OCI-LY1 (cell line): ENCODE data around the gene DMRT2.

Source experiments
- H2AFZ ChIP-seq: fragments of 200-600 bp; sonication (generic), shearing (Covaris generic); 2 replicates; pipeline ENCODE4 v1.6.0; 2014; ENCODE audit warnings: antibody characterized with exemption, mild to moderate bottlenecking, low read length
- H3F3A ChIP-seq: fragments of 200-600 bp; sonication (generic), shearing (Covaris generic); 2 replicates; pipeline ENCODE4 v1.6.0; 2014; ENCODE audit warnings: mild to moderate bottlenecking, antibody characterized with exemption, low read length, moderate library complexity; ENCODE audit not compliant: insufficient read depth
- H3K27ac ChIP-seq: fragments of 200-600 bp; sonication (generic); 2 replicates; pipeline ENCODE4 v1.5.1; 2014; ENCODE audit warnings: low read length, mixed run types, mild to moderate bottlenecking, low read depth; ENCODE audit not compliant: poor library complexity, severe bottlenecking
- H3K27me3 ChIP-seq: fragments of 200-600 bp; sonication (generic); 2 replicates; pipeline ENCODE4 v1.6.0; 2014; ENCODE audit warnings: antibody characterized with exemption, mild to moderate bottlenecking, low read length, moderate library complexity; ENCODE audit not compliant: insufficient read depth
- H3K36me3 ChIP-seq: fragments of 200-600 bp; sonication (generic); 2 replicates; pipeline ENCODE4 v1.6.1; 2014; ENCODE audit warnings: mild to moderate bottlenecking, antibody characterized with exemption, low read length, moderate library complexity, mixed read lengths; ENCODE audit not compliant: insufficient read depth
- H3K4me1 ChIP-seq: fragments of 200-600 bp; sonication (generic); 2 replicates; pipeline ENCODE4 v1.5.1; 2014; ENCODE audit warnings: mild to moderate bottlenecking, low read length, moderate library complexity; ENCODE audit not compliant: insufficient read depth, severe bottlenecking
- H3K4me2 ChIP-seq: fragments of 200-600 bp; sonication (generic), shearing (Covaris generic); 2 replicates; pipeline ENCODE4 v1.6.1; 2014; ENCODE audit warnings: low read length
- H3K4me3 ChIP-seq: fragments of 200-600 bp; sonication (generic); 2 replicates; pipeline ENCODE4 v1.5.1; 2014; ENCODE audit warnings: low read length, low read depth, mild to moderate bottlenecking, mixed read lengths; ENCODE audit not compliant: poor library complexity, severe bottlenecking
- H3K79me2 ChIP-seq: fragments of 200-600 bp; shearing (Covaris generic); 2 replicates; pipeline ENCODE4 v1.6.1; 2016; ENCODE audit warnings: mixed run types, low read length, mixed read lengths; ENCODE audit not compliant: insufficient read depth
- H3K9ac ChIP-seq: fragments of 200-600 bp; sonication (generic), shearing (Covaris generic); 2 replicates; pipeline ENCODE4 v1.6.1; 2014; ENCODE audit warnings: mild to moderate bottlenecking, low read length, mixed read lengths
- H3K9me2 ChIP-seq: fragments of 200-600 bp; sonication (generic), shearing (Covaris generic); 2 replicates; pipeline ENCODE4 v1.6.1; 2014; ENCODE audit warnings: low read depth, mild to moderate bottlenecking, low read length, mixed read lengths
- H3K9me3 ChIP-seq: fragments of 200-600 bp; shearing (Covaris generic); 2 replicates; pipeline ENCODE4 v1.6.1; 2014; ENCODE audit warnings: low read length, mixed read lengths
- H4K20me1 ChIP-seq: fragments of 200-600 bp; sonication (generic), shearing (Covaris generic); 2 replicates; pipeline ENCODE4 v1.6.0; 2016; ENCODE audit warnings: mild to moderate bottlenecking, low read length; ENCODE audit not compliant: insufficient read depth
- CTCF ChIP-seq: fragments of 200-600 bp; sonication (generic), shearing (Covaris generic); IDR thresholded peaks from 2 replicates; pipeline ENCODE4 v1.5.1; 2017; ENCODE audit warnings: mild to moderate bottlenecking, antibody characterized with exemption, low read length, moderate library complexity, mixed read lengths
- EZH2 ChIP-seq: fragments of 200-600 bp; sonication (generic), shearing (Covaris generic); IDR thresholded peaks from 2 replicates; pipeline ENCODE4 v1.8.0; 2017; ENCODE audit warnings: borderline replicate concordance, mixed run types, mild to moderate bottlenecking, antibody characterized with exemption, low read length, moderate library complexity, mixed read lengths

Gene DMRT2

GRCh38 chr9:1009101-1009707 lies 41.0 kb upstream of the DMRT2 start:
- 0 out of 2 replicates have a peak overlapping the region, but pooled peaks have one; percentile 22 for H3K4me2 ChIP-seq

GRCh38 chr9:1013021-1013420 lies 37.1 kb upstream of the DMRT2 start:
- Histone ChIP-seq H3K27me3 (no peaks in the 10 kb centered on the region), H3K27ac (no peak overlapping the region), H2AFZ (no peak overlapping the region), H4K20me1 (no peaks in the 10 kb centered on the region), H3F3A (no peaks in the 10 kb centered on the region), H3K4me3 (no peak overlapping the region), H3K9me3 (no peaks in the 10 kb centered on the region), H3K9me2 (no peaks in the 10 kb centered on the region), H3K36me3 (no peaks in the 10 kb centered on the region; the same call in 1 of the 2 replicates), H3K79me2 (no peaks in the 10 kb centered on the region), H3K4me1 (peaks cover 14% of the 10 kb centered on the region), H3K4me2 (no peak overlapping the region), H3K9ac (no peak overlapping the region)
- no peak for TF ChIP-seq CTCF
- no peak for TF ChIP-seq EZH2

More at GRCh38 chr9:1009101-1009707, 41.0 kb upstream of the DMRT2 start:
- H3K36me3 ChIP-seq: no peaks in the 10 kb centered on the region; the same call in 1 of the 2 replicates
- no peak overlapping the region for H2AFZ ChIP-seq
- H4K20me1 ChIP-seq: no peaks in the 10 kb centered on the region
- peak; percentile 81 for TF ChIP-seq CTCF
- TF ChIP-seq EZH2: no peak
- H3K4me1 ChIP-seq: peaks cover 30% of the 10 kb centered on the region
- H3K9me2 ChIP-seq: no peaks in the 10 kb centered on the region
- no peaks in the 10 kb centered on the region for H3K79me2 ChIP-seq
- no peak overlapping the region for H3K27ac ChIP-seq
- no peaks in the 10 kb centered on the region for H3K27me3 ChIP-seq
- no peaks in the 10 kb centered on the region for H3K9me3 ChIP-seq
- H3K9ac ChIP-seq: no peak overlapping the region
- H3K4me3 ChIP-seq: no peak overlapping the region
- no peaks in the 10 kb centered on the region for H3F3A ChIP-seq

GRCh38 chr9:1014225-1014624 lies 35.9 kb upstream of the DMRT2 start:
- TF ChIP-seq CTCF (no peak), EZH2 (no peak)

More at GRCh38 chr9:1014225-1014624, 35.9 kb upstream of the DMRT2 start:
- Histone ChIP-seq H3K4me1 (peaks cover 3% of the 10 kb centered on the region), H2AFZ (no peak overlapping the region), H3K27ac (no peak overlapping the region), H3K4me3 (no peak overlapping the region), H3K9ac (no peak overlapping the region), H3K9me2 (no peaks in the 10 kb centered on the region), H3K9me3 (no peaks in the 10 kb centered on the region), H3K4me2 (no peak overlapping the region), H3F3A (no peaks in the 10 kb centered on the region), H3K79me2 (no peaks in the 10 kb centered on the region), H3K27me3 (no peaks in the 10 kb centered on the region), H3K36me3 (no peaks in the 10 kb centered on the region; the same call in 1 of the 2 replicates), H4K20me1 (no peaks in the 10 kb centered on the region)
